GM12801 (cell line): Measurements from ENCODE around the gene ARHGAP26.

Experiments used
- CTCF ChIP-seq: IDR thresholded peaks from one replicate; pipeline ENCODE4 v1.5.1; 2011; ENCODE audit warnings: control low read depth; ENCODE audit not compliant: insufficient read length; ENCODE audit errors: extremely low read depth

The ARHGAP26 gene

GRCh38 chr5:142842994-142843905, 73.1 kb downstream of the ARHGAP26 start:
- no peak for TF ChIP-seq CTCF

DNA sequence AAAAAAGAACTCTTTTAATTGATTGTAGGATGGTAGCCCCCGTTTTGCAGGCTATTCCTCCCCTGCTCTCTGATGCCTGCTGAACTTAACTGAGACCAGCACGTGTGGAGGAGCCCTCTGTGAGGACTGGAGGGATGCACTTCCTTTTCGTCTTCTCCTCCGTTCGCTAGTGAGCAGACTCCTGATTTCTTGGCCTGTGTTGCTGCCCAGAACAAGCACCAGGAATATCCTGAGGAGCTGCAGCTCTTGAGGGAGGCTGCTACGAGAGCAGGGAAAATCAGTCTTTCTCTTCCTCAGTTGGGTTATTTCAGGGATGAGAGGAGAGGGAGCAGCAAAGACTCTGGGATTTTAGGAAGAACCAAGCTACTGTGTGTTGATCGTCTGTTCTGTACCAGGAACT, 74.7 kb downstream of the ARHGAP26 start:
- no peak for TF ChIP-seq CTCF

- no peak for TF ChIP-seq CTCF
Observed at GRCh38 chr5:142845402-142845921, 75.3 kb downstream of the ARHGAP26 start.

- no peak for TF ChIP-seq CTCF
Observed at GRCh38 chr5:142845954-142846398, 75.8 kb downstream of the ARHGAP26 start.

- TF ChIP-seq CTCF = no peak
Observed at GRCh38 chr5:142846406-142846805, 76.2 kb downstream of the ARHGAP26 start.

DNA sequence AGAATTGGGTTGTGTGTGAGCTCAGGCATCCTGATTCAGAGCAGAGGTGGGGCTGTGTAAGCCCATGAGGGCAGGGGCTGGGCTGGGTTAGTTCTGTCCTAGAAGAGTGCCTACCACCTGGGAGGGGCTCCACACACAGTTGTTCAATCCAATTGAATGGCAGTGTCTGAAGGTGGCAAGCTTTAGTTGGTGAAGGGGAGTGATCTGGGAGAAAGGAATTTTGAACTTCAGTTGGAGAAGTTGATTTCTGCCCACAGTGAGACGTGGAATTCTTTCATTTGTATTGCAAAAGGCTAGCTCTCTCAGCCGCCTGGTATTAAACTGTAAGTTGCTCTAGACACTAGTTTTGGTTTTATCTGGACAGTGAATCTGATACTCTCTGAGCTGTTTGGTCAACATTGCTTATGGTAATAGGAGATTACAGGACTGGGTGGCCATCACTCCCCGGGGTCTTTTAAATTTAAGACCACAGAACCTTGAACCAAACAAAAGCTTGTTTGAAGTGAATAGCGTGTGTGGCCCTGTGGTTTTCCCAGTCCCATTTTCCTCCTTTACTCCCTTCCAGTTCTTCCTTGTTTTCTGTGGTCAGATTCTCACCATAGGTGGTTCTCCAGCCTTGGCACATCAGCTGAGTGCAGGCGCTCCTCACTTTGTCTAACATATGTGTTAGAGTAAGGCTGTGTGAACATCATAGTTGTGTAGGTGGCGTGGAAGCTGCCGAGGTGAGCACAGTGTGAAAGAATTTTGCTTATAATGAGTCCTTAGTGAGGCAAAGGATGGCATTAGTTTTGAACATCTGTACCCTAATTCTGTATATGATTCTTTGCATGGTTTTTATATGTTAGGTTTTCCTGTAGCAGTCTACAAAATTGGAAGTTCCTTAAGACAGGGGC, 78.0 kb downstream of the ARHGAP26 start:
- no peak for TF ChIP-seq CTCF

GRCh38 chr5:142849466-142849865, 79.3 kb downstream of the ARHGAP26 start:
- TF ChIP-seq CTCF = no peak
